PC-3 (cell line): Measurements from ENCODE around the gene SLC13A3. TPM values are rescaled to one million over a fixed set of nuclear protein-coding genes. Genes with fewer than 3 reads are reported as not detected.

Source experiments
- ATAC-seq: fragments of 200-7000 bp; cut with Tn5 transposase; 2 replicates; pipeline ENCODE4 v1.9.1; 2020; ENCODE audit warnings: mild to moderate bottlenecking, moderate library complexity
- BruUV-seq: library from RNA; stranded (reverse); fragments of 400-500 nt; replicated peaks from 2 replicates; lab custom pipeline; 2021; lab: Mats Ljungman, UMichigan
- CTCF ChIA-PET: fragments of 300-600 bp; sonication (Branson Sonifier 250); formaldehyde crosslinking; loops from one replicate; lab custom pipeline; 2022; ENCODE audit warnings: antibody characterized with exemption; lab: Charles Lee
- POLR2A ChIA-PET: fragments of 300-600 bp; sonication (Branson Sonifier 250); formaldehyde crosslinking; loops from one replicate; lab custom pipeline; 2022; ENCODE audit warnings: antibody characterized with exemption; ENCODE audit not compliant: unreplicated experiment; lab: Charles Lee
- DNase-seq: peaks from one replicate; pipeline ENCODE4 v3.0.0-alpha.2; 2015
- H2AFZ ChIP-seq: fragments of 300-600 bp; sonication (generic); 2 replicates; pipeline ENCODE4 v1.6.0; 2016; ENCODE audit warnings: antibody characterized with exemption, low read length
- H3F3A ChIP-seq: fragments of 300-600 bp; sonication (generic); one replicate; pipeline ENCODE4 v1.6.0; 2017; ENCODE audit warnings: antibody characterized with exemption, low read length, control low read depth, mild to moderate bottlenecking; ENCODE audit not compliant: unreplicated experiment
- H3K27ac ChIP-seq: fragments of 300-600 bp; sonication (generic); 2 replicates; pipeline ENCODE4 v1.5.1; 2016; ENCODE audit warnings: mild to moderate bottlenecking, low read length
- H3K27me3 ChIP-seq: fragments of 300-600 bp; sonication (generic); 2 replicates; pipeline ENCODE4 v1.6.1; 2016; ENCODE audit warnings: low read length, mixed read lengths
- H3K36me3 ChIP-seq: fragments of 300-600 bp; sonication (generic); 2 replicates; pipeline ENCODE4 v1.6.1; 2016; ENCODE audit warnings: low read depth, mixed run types, low read length, mixed read lengths
- H3K4me1 ChIP-seq: fragments of 300-600 bp; sonication (generic); 2 replicates; pipeline ENCODE4 v1.5.1; 2016; ENCODE audit warnings: low read length; ENCODE audit not compliant: insufficient read depth
- H3K4me2 ChIP-seq: fragments of 300-600 bp; sonication (generic); 2 replicates; pipeline ENCODE4 v1.6.0; 2016; ENCODE audit warnings: low read length
- H3K4me3 ChIP-seq: fragments of 300-600 bp; sonication (generic); 2 replicates; pipeline ENCODE4 v1.5.1; 2016; ENCODE audit warnings: mild to moderate bottlenecking, low read length, mixed read lengths
- H3K79me2 ChIP-seq: fragments of 300-600 bp; sonication (generic); 2 replicates; pipeline ENCODE4 v1.6.1; 2017; ENCODE audit warnings: low read length, mixed read lengths
- H3K9ac ChIP-seq: fragments of 300-600 bp; sonication (generic); 2 replicates; pipeline ENCODE4 v1.6.0; 2016; ENCODE audit warnings: mild to moderate bottlenecking, low read length
- H3K9me2 ChIP-seq: fragments of 300-600 bp; sonication (generic); replicated peaks from 2 replicates; pipeline ENCODE4 v1.6.1; 2016; ENCODE audit warnings: mixed run types, low read length, mixed read lengths
- H3K9me3 ChIP-seq: fragments of 300-600 bp; sonication (generic); 2 replicates; pipeline ENCODE4 v1.6.1; 2016; ENCODE audit warnings: low read length, mixed read lengths
- H4K20me1 ChIP-seq: fragments of 300-600 bp; sonication (generic); 2 replicates; pipeline ENCODE4 v1.6.1; 2016; ENCODE audit warnings: low read length, mixed read lengths
- CTCF ChIP-seq: fragments of 300-600 bp; sonication (generic); conservative IDR thresholded peaks from 2 replicates; pipeline ENCODE4 v1.5.1; 2017; ENCODE audit warnings: antibody characterized with exemption, low read depth, mild to moderate bottlenecking, low read length
- EZH2 ChIP-seq: fragments of 300-600 bp; sonication (generic); IDR thresholded peaks from one replicate; pipeline ENCODE4 v1.6.1; 2017; ENCODE audit warnings: antibody characterized with exemption, mild to moderate bottlenecking, low read length; ENCODE audit not compliant: unreplicated experiment
- EZH2phosphoT487 ChIP-seq: fragments of 300-600 bp; sonication (generic); IDR thresholded peaks from 2 replicates; pipeline ENCODE4 v1.6.1; 2018; ENCODE audit warnings: mild to moderate bottlenecking, antibody characterized with exemption, low read length, borderline replicate concordance
- intact Hi-C: fragments of 100-400 bp; cut with micrococcal nuclease; formaldehyde crosslinking; loops from 2 replicates; pipeline ENCODE4 v1.9.0; 2023
- total RNA-seq: library from RNA; depleted of rRNA; stranded (reverse); fragments of >200 nt; gene quantifications from 2 replicates; pipeline ENCODE4 v1.2.3, GENCODE V29; 2014

SLC13A3 gene
- total RNA-seq, 1 experiment from 2014 or later, result not detected

GRCh38 chr20:46605978-46606816 lies 45.1 kb downstream of the SLC13A3 start:
- no peak overlapping the region for H3K9ac ChIP-seq
- H3K79me2 ChIP-seq, result no peaks in the 10 kb centered on the region
- no peak overlapping the region for H3K4me3 ChIP-seq
- peaks cover 3% of the 10 kb centered on the region; the same call in 1 of the 2 replicates for H3K27me3 ChIP-seq
- ATAC-seq (no peak), DNase-seq (no peak)
- no TSS peak for BruUV-seq
- no peak for TF ChIP-seq CTCF
- no peak for TF ChIP-seq EZH2
- no peak for TF ChIP-seq EZH2phosphoT487
- no peaks in the 10 kb centered on the region for H3K4me1 ChIP-seq
- ChIA-PET CTCF (no interaction called here), POLR2A (no interaction called here)
- H3K4me2 ChIP-seq, result no peak overlapping the region
- intact Hi-C loops, result no loop called here
- H3K36me3 ChIP-seq, result no peaks in the 10 kb centered on the region
- H3K9me2 ChIP-seq, result 0 out of 2 replicates have a peak, but pooled peaks cover 3% of the 10 kb centered on the region
- no peak overlapping the region for H2AFZ ChIP-seq
- H3F3A ChIP-seq, result no peaks in the 10 kb centered on the region
- H4K20me1 ChIP-seq, result no peaks in the 10 kb centered on the region
- H3K9me3 ChIP-seq, result no peaks in the 10 kb centered on the region
- no peak overlapping the region for H3K27ac ChIP-seq

GRCh38 chr20:46605181-46605580 lies 46.1 kb downstream of the SLC13A3 start:
- Histone ChIP-seq H3K4me2 (no peak overlapping the region), H3K27me3 (0 out of 2 replicates have a peak, but pooled peaks cover 6% of the 10 kb centered on the region), H2AFZ (no peak overlapping the region), H3K27ac (no peak overlapping the region), H4K20me1 (no peaks in the 10 kb centered on the region), H3K9me3 (no peaks in the 10 kb centered on the region), H3K4me1 (no peaks in the 10 kb centered on the region), H3K9me2 (0 out of 2 replicates have a peak, but pooled peaks cover 3% of the 10 kb centered on the region), H3K36me3 (no peaks in the 10 kb centered on the region), H3K79me2 (no peaks in the 10 kb centered on the region), H3K9ac (no peak overlapping the region), H3K4me3 (no peak overlapping the region), H3F3A (no peaks in the 10 kb centered on the region)
- no TSS peak for BruUV-seq
- CTCF ChIA-PET, result no interaction called here
- no peak for ATAC-seq
- no peak for DNase-seq
- POLR2A ChIA-PET, result no interaction called here
- intact Hi-C loops, result no loop called here
- TF ChIP-seq EZH2phosphoT487 (no peak), CTCF (no peak), EZH2 (no peak)

- no peaks in the 10 kb centered on the region for H3K36me3 ChIP-seq
- BruUV-seq, result no TSS peak
- ChIA-PET POLR2A (no interaction called here), CTCF (no interaction called here)
- TF ChIP-seq CTCF (no peak), EZH2phosphoT487 (no peak), EZH2 (no peak)
- H3K9me2 ChIP-seq, result no peaks in the 10 kb centered on the region
- intact Hi-C loops, result no loop called here
- H3K9me3 ChIP-seq, result no peaks in the 10 kb centered on the region
- H3K4me3 ChIP-seq, result no peak overlapping the region
- ATAC-seq, result no peak
- no peak overlapping the region for H2AFZ ChIP-seq
- no peaks in the 10 kb centered on the region for H3F3A ChIP-seq
- DNase-seq, result no peak
- no peak overlapping the region for H3K4me2 ChIP-seq
- H3K9ac ChIP-seq, result no peak overlapping the region
- no peaks in the 10 kb centered on the region for H4K20me1 ChIP-seq
- H3K27me3 ChIP-seq, result peaks cover 10% of the 10 kb centered on the region
- no peaks in the 10 kb centered on the region for H3K4me1 ChIP-seq
- no peak overlapping the region for H3K27ac ChIP-seq
- no peaks in the 10 kb centered on the region for H3K79me2 ChIP-seq
Measured at GRCh38 chr20:46604551-46605133, 46.6 kb downstream of the SLC13A3 start.
